GM12878 (cell line): Measurements from ENCODE around the gene TNFRSF8. TPM values are rescaled to one million over a fixed set of nuclear protein-coding genes. Genes with fewer than 3 reads are reported as not detected.

Experiments
- ATAC-seq: fragments of 200-7000 bp; cut with Tn5 transposase; 3 replicates; pipeline ENCODE4 v1.9.1; 2020; ENCODE audit warnings: mild to moderate bottlenecking, moderate library complexity
- BruUV-seq: library from RNA; stranded (reverse); fragments of 400-500 nt; replicated peaks from 2 replicates; lab custom pipeline; 2021; lab: Mats Ljungman, UMichigan
- CTCF ChIA-PET: fragments of 300-600 bp; sonication (Branson Sonifier 250); formaldehyde crosslinking; extraction: SDS; loops from one replicate; lab custom pipeline; 2021; ENCODE audit warnings: inconsistent platforms; lab: Yijun Ruan, JAX
- POLR2A ChIA-PET: fragments of 350-600 bp; formaldehyde crosslinking; extraction: SDS; loops from one replicate; lab custom pipeline; 2021; ENCODE audit warnings: inconsistent platforms; lab: Charles Lee
- RAD21 ChIA-PET: fragments of 300-600 bp; sonication (Branson Sonifier 250); formaldehyde crosslinking; loops from one replicate; lab custom pipeline; 2023; ENCODE audit warnings: antibody characterized with exemption; ENCODE audit not compliant: unreplicated experiment; lab: Charles Lee
- SMC1A ChIA-PET: fragments of 300-600 bp; sonication (Branson Sonifier 250); formaldehyde crosslinking; loops from one replicate; lab custom pipeline; 2023; ENCODE audit not compliant: unreplicated experiment, uncharacterized antibody; lab: Charles Lee
- DNase-seq: peaks from one replicate; pipeline ENCODE4 v3.0.0-alpha.2; 2011; ENCODE audit warnings: low read depth, low spot score
- FAIRE-seq: peaks from 3 replicates; lab custom pipeline; 2011; peaks lifted over from hg19 to GRCh38; lab: Jason Lieb, UNC
- H2AFZ ChIP-seq: 2 replicates; pipeline ENCODE4 v1.6.0; 2011; ENCODE audit warnings: low read depth, low read length, control low read depth; ENCODE audit not compliant: control insufficient read depth
- H3K27ac ChIP-seq: 2 replicates; pipeline ENCODE4 v1.5.1; 2011; ENCODE audit warnings: control low read depth; ENCODE audit not compliant: control insufficient read depth, insufficient read depth
- H3K27me3 ChIP-seq, 2 experiments: replicated peaks in 1 of 2; 2 replicates each; pipeline versions ENCODE4 v1.6.0 to v1.6.1; 2011; ENCODE audit warnings: low read length in 1 of 2; ENCODE audit not compliant: control insufficient read depth in 2 of 2, insufficient read depth in 2 of 2
- H3K36me3 ChIP-seq, 2 experiments: 2 replicates each; pipeline ENCODE4 v1.5.1; 2011; ENCODE audit warnings: low read length in 1 of 2; ENCODE audit not compliant: control insufficient read depth in 2 of 2, insufficient read depth in 2 of 2
- H3K4me1 ChIP-seq: 2 replicates; pipeline ENCODE4 v1.6.1; 2011; ENCODE audit warnings: mild to moderate bottlenecking, low read length, moderate library complexity, mixed read lengths; ENCODE audit not compliant: control insufficient read depth, insufficient read depth
- H3K4me2 ChIP-seq: 2 replicates; pipeline ENCODE4 v1.6.0; 2011; ENCODE audit warnings: control low read depth; ENCODE audit not compliant: control insufficient read depth, insufficient read depth
- H3K4me3 ChIP-seq: fragments of 200-600 bp; sonication (generic); 2 replicates; pipeline ENCODE4 v1.5.1; 2016
- H3K79me2 ChIP-seq: 2 replicates; pipeline ENCODE4 v1.6.0; 2011; ENCODE audit warnings: low read length; ENCODE audit not compliant: control insufficient read depth, insufficient read depth
- H3K9ac ChIP-seq: 2 replicates; pipeline ENCODE4 v1.8.0; 2011; ENCODE audit warnings: low read length, control low read depth, mixed read lengths; ENCODE audit not compliant: control insufficient read depth, insufficient read depth
- H3K9me3 ChIP-seq: replicated peaks from 3 replicates; pipeline ENCODE4 v1.5.1; 2011; ENCODE audit warnings: mild to moderate bottlenecking, low read length; ENCODE audit not compliant: control insufficient read depth, insufficient read depth
- H4K20me1 ChIP-seq: 2 replicates; pipeline ENCODE4 v1.6.0; 2011; ENCODE audit not compliant: control insufficient read depth, insufficient read depth
- ATF3 ChIP-seq: IDR thresholded peaks from 2 replicates; pipeline ENCODE4 v1.6.1; 2011; ENCODE audit warnings: low read depth, mild to moderate bottlenecking, low read length, moderate library complexity, borderline replicate concordance; ENCODE audit errors: extremely low read depth
- BACH1 ChIP-seq: fragments of 450-650 bp; IDR thresholded peaks from 2 replicates; pipeline ENCODE4 v1.6.1; 2017; ENCODE audit warnings: mild to moderate bottlenecking, borderline replicate concordance
- EGR1 ChIP-seq, 2 experiments: IDR thresholded peaks; 1 replicate in 1 of 2; 2 replicates in 1 of 2; pipeline ENCODE4 v1.6.1; 2011 to 2012; ENCODE audit warnings: low read depth in 2 of 2, low read length in 2 of 2, borderline replicate concordance in 1 of 2, mild to moderate bottlenecking in 1 of 2, moderate library complexity in 1 of 2
- IKZF2 ChIP-seq, 2 experiments: fragments of 450-650 bp; IDR thresholded peaks; 2 replicates each; pipeline ENCODE4 v1.6.1; 2017; ENCODE audit warnings: mild to moderate bottlenecking in 2 of 2, moderate library complexity in 2 of 2
- KLF5 ChIP-seq: fragments of 450-650 bp; IDR thresholded peaks from 2 replicates; pipeline ENCODE4 v1.6.1; 2014; ENCODE audit warnings: mild to moderate bottlenecking; ENCODE audit not compliant: partially characterized antibody
- NR2F1 ChIP-seq: fragments of 450-650 bp; conservative IDR thresholded peaks from 2 replicates; pipeline ENCODE4 v1.6.1; 2017; ENCODE audit warnings: mild to moderate bottlenecking
- NRF1 ChIP-seq: conservative IDR thresholded peaks from 2 replicates; pipeline ENCODE4 v1.6.1; 2011; ENCODE audit warnings: mild to moderate bottlenecking, low read depth, low read length, improper control_type of control experiment
- PKNOX1 ChIP-seq: fragments of 450-650 bp; IDR thresholded peaks from 2 replicates; pipeline ENCODE4 v1.6.1; 2016; ENCODE audit warnings: mild to moderate bottlenecking
- POLR2A ChIP-seq: IDR thresholded peaks from 2 replicates; pipeline ENCODE4 v1.6.1; 2011; ENCODE audit warnings: low read depth, mild to moderate bottlenecking, low read length
- SIN3A ChIP-seq: IDR thresholded peaks from 2 replicates; pipeline ENCODE4 v1.6.1; 2012; ENCODE audit warnings: low read depth, low read length, improper control_type of control experiment
- TARDBP ChIP-seq: IDR thresholded peaks from 2 replicates; pipeline ENCODE4 v1.6.1; 2016; ENCODE audit warnings: borderline replicate concordance
- TCF3 ChIP-seq: IDR thresholded peaks from 2 replicates; pipeline ENCODE4 v1.6.1; 2012; ENCODE audit warnings: low read depth, mild to moderate bottlenecking, low read length, borderline replicate concordance; ENCODE audit not compliant: insufficient read depth
- ZBTB11 ChIP-seq: fragments of 450-650 bp; formaldehyde crosslinking; IDR thresholded peaks from 2 replicates; pipeline ENCODE4 v1.5.0; 2022; ENCODE audit warnings: mild to moderate bottlenecking, missing genetic modification characterization
- ZBTB40 ChIP-seq: fragments of 450-650 bp; IDR thresholded peaks from 2 replicates; pipeline ENCODE4 v1.6.1; 2016; ENCODE audit warnings: mild to moderate bottlenecking, moderate library complexity, borderline replicate concordance
- ZNF274 ChIP-seq: IDR thresholded peaks from one replicate; pipeline ENCODE4 v1.8.0; 2011; ENCODE audit not compliant: insufficient read length, insufficient read depth
- ZNF384 ChIP-seq: IDR thresholded peaks from 2 replicates; pipeline ENCODE4 v1.6.1; 2012; ENCODE audit warnings: low read depth, mild to moderate bottlenecking, low read length, improper control_type of control experiment, borderline replicate concordance
- WGBS: methylation state at CpG from one replicate; pipeline ENCODE4 v1.1.6; 2016; ENCODE audit warnings: low lambda C conversion rate; ENCODE audit not compliant: insufficient replicate concordance, insufficient coverage; ENCODE audit errors: missing lambda C conversion rate; 5-methylcytosine and 5-hydroxymethylcytosine counted together
- in situ Hi-C: fragments of 300-500 bp; cut with MboI; formaldehyde crosslinking; loops from 9 replicates; pipeline ENCODE4 v1.14.3; 2018; ENCODE audit warnings: mixed read lengths
- intact Hi-C: fragments of 100-400 bp; cut with micrococcal nuclease; formaldehyde crosslinking; loops from one replicate; pipeline ENCODE4 v1.14.2; 2022; ENCODE audit not compliant: unreplicated experiment
- polyA plus RNA-seq, 11 experiments: library from polyadenylated mRNA; depleted of rRNA in 4 of 11; unstranded in 6 of 11; stranded (reverse) in 5 of 11; fragments of >200 nt; fragmentation: Nextera tagmentation in 4 of 11; fragmentation: Illumina TruSeq in 1 of 11; extraction: Ambion mirVana in 4 of 11; extraction: Trizol in 1 of 11; gene quantifications; 1 replicate in 1 of 11; 2 replicates in 10 of 11; pipeline versions ENCODE4 v1.2.1 to v1.2.3, GENCODE V29; 2011 to 2016; ENCODE audit warnings: inconsistent platforms in 2 of 11, missing spikeins in 2 of 11, low read depth in 1 of 11
- total RNA-seq, 4 experiments: library from RNA; depleted of rRNA in 3 of 4; stranded (reverse); fragments of >200 nt in 3 of 4; fragmentation: Illumina TruSeq in 1 of 4; extraction: Trizol in 1 of 4; gene quantifications; 2 replicates each; pipeline versions ENCODE4 v1.2.1 to v1.2.3, GENCODE V29; 2013 to 2021

TNFRSF8 gene
- total and polyA plus RNA-seq, 10 of the 15 experiments (the other 5 are each of a cell fraction or from before 2014, with no cell fraction given), result 9.8 to 114 (median 58.8) TPM

GRCh38 chr1:12107718-12108117 lies 44.6 kb downstream of the TNFRSF8 start:
- DNase-seq (no peak), ATAC-seq (no peak), FAIRE-seq (no peak)
- H3K79me2 ChIP-seq, result no peaks in the 10 kb centered on the region; the same call in 1 of the 2 replicates
- RAD21 ChIA-PET, result interaction anchor here (1.2 to 1.5 kb wide), 3 partner anchors 17 to 103 kb away, joined by 3 to 5 read pairs (median 3); no protein-coding TSS in a partner anchor
- H2AFZ ChIP-seq, result no peak overlapping the region
- intact Hi-C loops, result no loop called here
- peaks cover 45 to 47% of the 10 kb centered on the region in 2 experiments for H3K36me3 ChIP-seq
- no peak overlapping the region for H3K27ac ChIP-seq
- no peak overlapping the region for H3K9ac ChIP-seq
- no peaks in the 10 kb centered on the region for H3K9me3 ChIP-seq
- no peaks in the 10 kb centered on the region for H3K4me1 ChIP-seq
- POLR2A ChIA-PET, result interaction anchor here (1.2 kb wide), 1 partner anchor 11 kb away, joined by 5 read pairs; no protein-coding TSS in a partner anchor
- H3K4me2 ChIP-seq, result no peak overlapping the region
- CTCF ChIA-PET, result interaction anchor here (0.6 to 1.1 kb wide), 3 partner anchors 20 to 171 kb away, joined by 3 read pairs; no protein-coding TSS in a partner anchor
- 92% methylated on average over 13 of the region's 13 CpGs for WGBS
- TSS peak; percentile 48 for BruUV-seq
- in situ Hi-C loops, result no loop called here
- SMC1A ChIA-PET, result no interaction called here
- H4K20me1 ChIP-seq, result no peaks in the 10 kb centered on the region
- no peak overlapping the region for H3K4me3 ChIP-seq
- H3K27me3 ChIP-seq, result no peaks in the 10 kb centered on the region
- TF ChIP-seq TARDBP (no peak), ZBTB40 (no peak), KLF5 (no peak), ZNF384 (no peak), PKNOX1 (no peak), POLR2A (no peak), SIN3A (no peak), BACH1 (no peak), ATF3 (no peak), ZBTB11 (CRISPR knock-in tag) (no peak), NR2F1 (no peak), TCF3 (no peak), EGR1 (IDR thresholded peaks at IDR 0.05; ENCODE audit: borderline replicate concordance in 1 of 2, low read depth in 2 of 2, low read length in 2 of 2) (no peak), IKZF2 (IDR thresholded peaks at IDR 0.05) (no peak), ZNF274 (no peak), NRF1 (no peak)
